Gastrocnemius medialis (tissue), 4 donors: ENCODE data around the gene PANK2.
"Not testable (repeated sequence)": the region's sequence is repeated elsewhere in the genome, so short reads cannot be mapped to it uniquely, and the experiment has no call there.

Experiments
- CTCF ChIP-seq, 5 experiments: fragments of 450-650 bp in 3 of 5; fragments of 200-600 bp in 2 of 5; sonication (generic) in 2 of 5; IDR thresholded peaks in 4 of 5; conservative IDR thresholded peaks in 1 of 5; 1 replicate in 4 of 5; 2 replicates in 1 of 5; pipeline ENCODE4 v1.5.1; 2016 to 2019; ENCODE audit warnings: antibody characterized with exemption in 5 of 5, mild to moderate bottlenecking in 3 of 5, moderate library complexity in 3 of 5
- POLR2A ChIP-seq, 2 donors: fragments of 450-650 bp; IDR thresholded peaks; one replicate each; pipeline ENCODE4 v1.6.1; 2017; ENCODE audit warnings: antibody characterized with exemption in 2 of 2, mild to moderate bottlenecking in 2 of 2, moderate library complexity in 2 of 2

- not testable (repeated sequence) for TF ChIP-seq CTCF (IDR thresholded peaks at IDR 0.05 in 4 of 5, conservative IDR thresholded peaks at IDR 0.05 in 1 of 5); POLR2A (IDR thresholded peaks at IDR 0.05)
Observed at GRCh38 chr20:3946666-3947065, 57.5 kb downstream of the PANK2 start.
